ENCODE measurements around the gene ZFP57.
A peak's percentile ranks its signal among the peaks of the same experiment; 100 is the strongest.

ZFP57 gene

GRCh38 chr6:29631860-29632731 lies 48.9 kb downstream of the ZFP57 start:
- no peak for DNase-seq (ENCODE audit: low read depth, low spot score)
- Histone ChIP-seq H3K27ac (ENCODE audit: low read length) (no peak overlapping the region), H3K27me3 (ENCODE audit: control insufficient read depth, insufficient read depth, low read length) (no peaks in the 10 kb centered on the region), H3K36me3 (ENCODE audit: control insufficient read depth, insufficient read depth, low read length) (no peaks in the 10 kb centered on the region), H3K4me3 (ENCODE audit: low read length) (peak overlapping the region; percentile 63), H3K9me3 (ENCODE audit: control insufficient read depth, insufficient read depth, low read length) (no peaks in the 10 kb centered on the region), H3K4me1 (ENCODE audit: control insufficient read depth, insufficient read depth, low read length) (0 out of 2 replicates have a peak, but pooled peaks cover 1% of the 10 kb centered on the region)
- no CpG with 5 or more reads among the region's 53 CpGs for WGBS (ENCODE audit: insufficient coverage, insufficient read length)

GRCh38 chr6:29631209-29631810 lies 49.6 kb downstream of the ZFP57 start:
- Histone ChIP-seq H3K4me1 (ENCODE audit: control insufficient read depth, insufficient read depth, low read length) (peaks cover 1% of the 10 kb centered on the region; the same call in 1 of the 2 replicates), H3K9me3 (ENCODE audit: control insufficient read depth, insufficient read depth, low read length) (no peaks in the 10 kb centered on the region), H3K4me3 (ENCODE audit: low read length) (peak overlapping the region; percentile 63; the same call in 1 of the 2 replicates), H3K36me3 (ENCODE audit: control insufficient read depth, insufficient read depth, low read length) (no peaks in the 10 kb centered on the region), H3K27me3 (ENCODE audit: control insufficient read depth, insufficient read depth, low read length) (no peaks in the 10 kb centered on the region), H3K27ac (ENCODE audit: low read length) (no peak overlapping the region)
- WGBS (ENCODE audit: insufficient coverage, insufficient read length) = no CpG with 5 or more reads among the region's 14 CpGs
- no peak for DNase-seq (ENCODE audit: low read depth, low spot score)

GRCh38 chr6:29630315-29630714 lies 50.6 kb downstream of the ZFP57 start:
- no peak for DNase-seq (ENCODE audit: low read depth, low spot score)
- Histone ChIP-seq H3K4me1 (ENCODE audit: control insufficient read depth, insufficient read depth, low read length) (peaks cover 6% of the 10 kb centered on the region; the same call in 1 of the 2 replicates), H3K27ac (ENCODE audit: low read length) (no peak overlapping the region), H3K27me3 (ENCODE audit: control insufficient read depth, insufficient read depth, low read length) (no peaks in the 10 kb centered on the region), H3K4me3 (ENCODE audit: low read length) (no peak overlapping the region), H3K36me3 (ENCODE audit: control insufficient read depth, insufficient read depth, low read length) (no peaks in the 10 kb centered on the region), H3K9me3 (ENCODE audit: control insufficient read depth, insufficient read depth, low read length) (no peaks in the 10 kb centered on the region)
- WGBS (ENCODE audit: insufficient coverage, insufficient read length) = no CpG with 5 or more reads among the region's 9 CpGs

- DNase-seq (ENCODE audit: low read depth, low spot score) = no peak
- Histone ChIP-seq H3K4me1 (ENCODE audit: control insufficient read depth, insufficient read depth, low read length) (peaks cover 8% of the 10 kb centered on the region; the same call in 1 of the 2 replicates), H3K9me3 (ENCODE audit: control insufficient read depth, insufficient read depth, low read length) (no peaks in the 10 kb centered on the region), H3K4me3 (ENCODE audit: low read length) (no peak overlapping the region), H3K36me3 (ENCODE audit: control insufficient read depth, insufficient read depth, low read length) (no peaks in the 10 kb centered on the region), H3K27ac (ENCODE audit: low read length) (no peak overlapping the region), H3K27me3 (ENCODE audit: control insufficient read depth, insufficient read depth, low read length) (no peaks in the 10 kb centered on the region)
- WGBS (ENCODE audit: insufficient coverage, insufficient read length) = no CpG with 5 or more reads among the region's 2 CpGs
Measured at GRCh38 chr6:29629571-29629970, 51.4 kb downstream of the ZFP57 start.

- WGBS (ENCODE audit: insufficient coverage, insufficient read length) = no CpG with 5 or more reads among the region's 32 CpGs
- DNase-seq (ENCODE audit: low read depth, low spot score) = no peak
Measured at GRCh38 chr6:29628419-29629281, 52.3 kb downstream of the ZFP57 start.

DNA sequence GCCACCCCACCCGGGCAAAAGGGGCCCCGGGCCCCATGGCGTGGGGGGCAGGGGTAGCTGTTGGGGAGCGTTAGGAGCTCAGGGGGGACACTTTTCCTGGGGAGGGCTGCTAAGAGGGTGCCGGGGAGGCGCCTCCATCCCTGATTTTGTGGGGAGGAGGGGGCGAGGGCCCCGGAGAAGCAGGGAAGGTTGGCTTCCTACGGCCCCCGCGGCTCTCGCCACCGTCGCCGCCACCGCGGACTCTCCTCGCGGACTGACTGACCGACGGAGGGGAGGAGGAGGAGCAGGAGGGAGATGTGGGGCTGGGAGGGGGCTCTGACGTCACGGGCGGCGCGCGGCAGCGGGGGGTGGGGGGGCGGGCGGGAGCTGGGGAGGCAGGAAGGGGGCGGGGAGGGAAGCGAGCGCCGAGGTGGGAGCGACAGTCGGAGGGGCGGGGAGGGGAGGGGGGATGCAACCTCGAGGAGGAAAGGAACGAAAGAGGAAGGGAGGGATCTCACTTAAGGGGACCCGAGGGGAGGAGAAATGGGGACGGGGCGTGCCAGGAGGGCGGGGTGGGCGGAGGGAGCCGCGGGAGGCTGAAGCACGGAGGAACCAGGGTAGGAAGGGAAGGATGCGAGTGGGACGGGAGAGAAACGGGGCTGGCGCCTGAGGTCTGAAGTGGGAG lies 53.1 kb downstream of the ZFP57 start:
- Histone ChIP-seq H3K27ac (ENCODE audit: low read length) (no peak overlapping the region), H3K9me3 (ENCODE audit: control insufficient read depth, insufficient read depth, low read length) (no peaks in the 10 kb centered on the region), H3K4me1 (ENCODE audit: control insufficient read depth, insufficient read depth, low read length) (peaks cover 15% of the 10 kb centered on the region), H3K36me3 (ENCODE audit: control insufficient read depth, insufficient read depth, low read length) (peaks cover 7% of the 10 kb centered on the region; the same call in 1 of the 2 replicates), H3K4me3 (ENCODE audit: low read length) (peak overlapping the region; percentile 67), H3K27me3 (ENCODE audit: control insufficient read depth, insufficient read depth, low read length) (no peaks in the 10 kb centered on the region)
- no peak for DNase-seq (ENCODE audit: low read depth, low spot score)
- no CpG with 5 or more reads among the region's 51 CpGs for whole genome bisulfite sequencing (ENCODE audit: insufficient coverage, insufficient read length)

More at GRCh38 chr6:29628419-29629281, 52.3 kb downstream of the ZFP57 start:
- H3K9me3 ChIP-seq (ENCODE audit: control insufficient read depth, insufficient read depth, low read length) = no peaks in the 10 kb centered on the region
- H3K27me3 ChIP-seq (ENCODE audit: control insufficient read depth, insufficient read depth, low read length) = no peaks in the 10 kb centered on the region
- H3K27ac ChIP-seq (ENCODE audit: low read length) = no peak overlapping the region
- H3K4me3 ChIP-seq (ENCODE audit: low read length) = peak overlapping the region; percentile 41; the same call in 1 of the 2 replicates
- H3K36me3 ChIP-seq (ENCODE audit: control insufficient read depth, insufficient read depth, low read length) = 0 out of 2 replicates have a peak, but pooled peaks cover under 1% of the 10 kb centered on the region
- H3K4me1 ChIP-seq (ENCODE audit: control insufficient read depth, insufficient read depth, low read length) = peaks cover 11% of the 10 kb centered on the region; the same call in 1 of the 2 replicates

DNA sequence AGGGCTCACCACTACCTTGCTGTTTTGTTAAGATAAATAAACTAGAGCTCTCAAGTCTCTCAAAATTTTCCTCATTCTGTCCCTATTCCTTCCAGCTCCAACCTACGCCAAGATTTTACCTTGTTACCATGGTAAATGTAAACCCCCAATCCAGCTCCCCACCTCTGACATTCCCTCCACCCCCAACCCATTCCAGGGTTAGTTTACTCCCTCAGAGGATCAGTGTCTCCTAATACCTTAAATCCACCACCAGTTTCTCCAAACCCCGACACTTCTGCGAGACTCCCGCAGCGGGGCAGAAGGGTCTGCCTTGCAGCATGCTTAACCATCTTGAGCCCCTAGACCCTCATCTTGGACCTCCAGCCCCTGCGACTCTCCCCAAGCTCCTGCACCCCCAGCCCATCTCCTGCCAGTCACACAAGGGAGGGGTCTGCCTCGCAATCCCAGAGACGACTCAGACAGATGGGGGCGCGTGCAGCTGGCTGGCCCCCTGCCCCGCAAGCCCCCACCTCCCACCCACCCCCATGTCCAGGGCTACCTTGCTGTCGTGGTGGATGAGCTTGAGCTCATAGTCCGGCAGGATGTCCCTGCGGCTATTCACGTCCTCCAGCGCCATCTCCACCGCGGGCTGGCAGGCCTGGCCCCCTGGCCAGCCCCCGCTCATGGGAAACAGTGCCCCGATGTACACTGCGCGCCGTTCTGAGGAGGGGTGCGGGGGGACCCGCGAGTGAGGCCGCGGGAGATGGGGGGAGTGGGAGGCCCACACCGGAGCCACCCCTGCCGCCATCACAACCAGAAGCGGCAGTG lies 53.8 kb downstream of the ZFP57 start:
- H3K4me3 ChIP-seq (ENCODE audit: low read length) = peak overlapping the region; percentile 67
- peaks cover 9% of the 10 kb centered on the region; the same call in 1 of the 2 replicates for H3K36me3 ChIP-seq (ENCODE audit: control insufficient read depth, insufficient read depth, low read length)
- H3K4me1 ChIP-seq (ENCODE audit: control insufficient read depth, insufficient read depth, low read length) = peaks cover 15% of the 10 kb centered on the region
- H3K9me3 ChIP-seq (ENCODE audit: control insufficient read depth, insufficient read depth, low read length) = no peaks in the 10 kb centered on the region
- H3K27ac ChIP-seq (ENCODE audit: low read length) = no peak overlapping the region
- H3K27me3 ChIP-seq (ENCODE audit: control insufficient read depth, insufficient read depth, low read length) = no peaks in the 10 kb centered on the region
- no peak for DNase-seq (ENCODE audit: low read depth, low spot score)
- WGBS (ENCODE audit: insufficient coverage, insufficient read length) = no CpG with 5 or more reads among the region's 31 CpGs

DNA sequence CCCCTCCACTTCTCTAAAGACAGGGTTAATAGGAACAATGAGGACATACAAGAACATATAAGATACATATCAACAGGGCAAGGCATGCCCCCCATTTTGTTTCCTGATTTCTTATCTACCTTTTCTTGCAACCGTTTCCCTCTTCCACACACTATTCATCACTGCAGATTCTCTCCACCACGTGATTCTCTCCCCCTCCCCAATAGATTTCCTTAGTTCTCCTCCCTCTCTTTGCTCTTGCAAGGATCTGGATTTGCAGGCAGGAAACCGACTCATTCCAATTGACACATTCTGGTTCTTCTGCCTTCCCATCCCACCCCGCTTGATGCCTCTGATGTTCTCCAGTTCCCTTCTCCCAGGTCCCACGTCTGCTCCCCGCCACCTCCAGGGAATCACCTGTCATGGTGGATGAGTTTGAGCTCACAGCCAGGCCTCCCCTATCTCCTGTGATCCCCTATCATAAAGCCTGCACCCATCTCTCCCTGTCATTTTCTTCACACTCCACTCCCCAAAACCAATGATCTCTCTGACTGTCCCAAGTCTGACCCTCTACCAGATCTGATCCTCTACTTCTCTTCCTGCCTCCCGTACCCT lies 55.5 kb downstream of the ZFP57 start:
- peaks cover 17% of the 10 kb centered on the region for H3K4me1 ChIP-seq (ENCODE audit: control insufficient read depth, insufficient read depth, low read length)
- WGBS (ENCODE audit: insufficient coverage, insufficient read length) = 100% methylated on average over 1 of the region's 7 CpGs
- peaks cover 17% of the 10 kb centered on the region; the same call in 1 of the 2 replicates for H3K36me3 ChIP-seq (ENCODE audit: control insufficient read depth, insufficient read depth, low read length)
- no peak for DNase-seq (ENCODE audit: low read depth, low spot score)
- no peak overlapping the region for H3K4me3 ChIP-seq (ENCODE audit: low read length)
- peak overlapping the region; percentile 7 for H3K27ac ChIP-seq (ENCODE audit: low read length)
- H3K9me3 ChIP-seq (ENCODE audit: control insufficient read depth, insufficient read depth, low read length) = no peaks in the 10 kb centered on the region
- no peaks in the 10 kb centered on the region for H3K27me3 ChIP-seq (ENCODE audit: control insufficient read depth, insufficient read depth, low read length)

DNA sequence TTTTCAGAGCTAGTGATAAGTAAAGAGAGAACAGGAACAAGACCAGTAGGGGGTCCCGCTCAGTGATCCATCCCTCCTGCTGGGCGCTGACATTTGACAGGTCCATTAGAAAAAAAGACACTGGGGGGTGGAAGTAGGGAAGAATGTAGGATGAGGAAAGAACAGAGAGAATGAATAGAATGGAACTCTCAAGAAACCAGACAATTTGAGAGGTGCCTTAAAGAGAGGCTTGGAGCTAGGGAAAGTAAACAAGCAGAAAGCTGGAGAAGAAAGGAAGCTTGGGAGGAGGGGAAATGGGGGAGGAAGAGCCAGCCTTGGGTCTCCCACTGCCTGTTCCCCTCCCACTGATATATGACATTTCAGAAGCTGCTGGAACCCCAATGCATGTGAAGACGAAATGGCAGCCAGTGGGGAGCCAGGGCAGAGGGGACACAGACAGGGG lies 56.4 kb downstream of the ZFP57 start:
- H3K27me3 ChIP-seq (ENCODE audit: control insufficient read depth, insufficient read depth, low read length) = no peaks in the 10 kb centered on the region
- no peak overlapping the region for H3K4me3 ChIP-seq (ENCODE audit: low read length)
- no peaks in the 10 kb centered on the region for H3K9me3 ChIP-seq (ENCODE audit: control insufficient read depth, insufficient read depth, low read length)
- WGBS (ENCODE audit: insufficient coverage, insufficient read length) = no CpG with 5 or more reads among the region's 3 CpGs
- peak overlapping the region; percentile 7 for H3K27ac ChIP-seq (ENCODE audit: low read length)
- DNase-seq (ENCODE audit: low read depth, low spot score) = no peak
- H3K36me3 ChIP-seq (ENCODE audit: control insufficient read depth, insufficient read depth, low read length) = peaks cover 23% of the 10 kb centered on the region
- H3K4me1 ChIP-seq (ENCODE audit: control insufficient read depth, insufficient read depth, low read length) = peaks cover 15% of the 10 kb centered on the region

Measured in iPS DF 6.9 (cell line).